Measurements from ENCODE around the gene ZHX3.

DNA sequence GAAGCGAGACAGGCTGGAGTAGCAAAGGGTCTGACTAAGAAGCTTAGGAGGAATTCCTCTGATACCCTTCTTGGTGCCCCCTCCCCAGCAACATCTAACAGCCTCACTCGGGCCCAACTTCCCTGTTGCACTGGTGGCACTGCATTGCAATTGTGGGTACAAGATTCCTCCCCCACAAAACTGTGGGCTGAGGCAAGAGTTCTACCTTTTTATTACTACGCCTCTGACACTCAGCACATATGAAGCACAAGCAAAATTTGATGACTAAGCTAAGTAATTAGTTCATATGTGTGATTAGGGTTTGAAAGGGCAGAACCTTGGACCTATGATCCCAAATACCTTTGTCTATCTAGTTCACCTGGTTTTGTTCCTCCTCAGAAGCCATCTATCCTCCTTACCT is 83.5 kb downstream of the ZHX3 start:
- TF ChIP-seq POLR2A (IDR thresholded peaks at IDR 0.05; ENCODE audit: low read length) (no peak), GATA1 (IDR thresholded peaks at IDR 0.05; ENCODE audit: low read depth, low read length) (no peak)

Data from erythroblast (primary cell).